ENCODE measurements around the gene EEIG1.

DNA sequence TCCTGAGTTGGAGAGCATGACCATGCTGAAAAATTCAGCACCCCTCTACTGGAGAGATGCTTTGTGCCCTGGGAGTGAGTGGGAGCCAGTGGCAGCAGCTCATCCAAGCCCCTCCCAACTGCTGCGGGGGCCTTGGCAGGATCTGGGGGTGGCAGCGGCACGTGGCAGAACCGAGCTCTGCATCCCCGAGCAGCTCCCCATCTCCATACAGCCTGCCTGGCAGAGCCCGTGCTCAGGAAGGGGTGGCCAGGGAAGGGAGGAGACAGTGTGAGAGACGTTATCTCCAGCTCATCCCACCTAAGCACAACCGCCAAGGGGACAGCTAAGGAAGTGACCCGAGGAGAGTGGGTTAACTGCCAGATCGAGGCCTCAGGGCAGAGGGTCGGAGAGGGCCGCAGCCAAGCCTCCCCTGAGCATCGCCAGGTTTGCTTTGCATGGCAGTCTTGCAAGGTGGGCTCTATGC is 25.9 kb downstream of the EEIG1 start:
- no peak for TF ChIP-seq CTCF (IDR thresholded peaks at IDR 0.05)
- no peak for TF ChIP-seq POLR2A (IDR thresholded peaks at IDR 0.05)
